ENCODE measurements around the gene PTGER1. TPM values are rescaled to one million over a fixed set of nuclear protein-coding genes. Genes with fewer than 3 reads are reported as not detected.
A peak's percentile ranks its signal among the peaks of the same experiment; 100 is the strongest.

The PTGER1 gene
- polyA plus RNA-seq, 2 donors = 0.32 to 0.47 TPM

DNA sequence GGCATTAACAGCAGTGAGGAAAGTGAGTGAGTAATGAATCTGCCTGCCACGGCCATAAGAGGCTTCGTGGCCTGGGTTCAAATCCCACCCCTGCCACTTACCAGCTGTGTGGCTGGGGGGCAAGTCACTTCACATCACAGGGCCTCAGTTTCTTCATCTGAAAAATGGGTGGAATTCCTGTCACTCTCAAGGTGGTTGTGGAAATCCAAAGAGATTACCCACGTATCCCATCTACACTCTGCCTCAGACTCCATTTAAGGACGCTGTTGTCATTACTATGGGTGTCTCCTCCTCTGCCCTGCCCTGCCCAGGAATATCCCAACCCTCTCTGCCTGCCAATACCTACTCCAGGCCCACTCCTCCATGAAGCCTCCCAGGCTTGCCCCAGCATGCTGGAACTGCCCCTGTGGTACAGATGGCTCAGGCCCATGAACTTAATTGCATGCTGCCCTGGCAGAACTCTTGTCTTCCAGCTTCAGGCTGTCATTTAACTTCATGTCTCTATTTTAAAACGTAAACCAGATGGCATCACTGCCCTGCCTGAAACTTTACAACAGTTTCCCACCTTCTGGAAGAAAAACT lies 17.7 kb upstream of the PTGER1 start:
- H3K9me3 ChIP-seq (ENCODE audit: control insufficient read depth in 2 of 2, insufficient read depth in 1 of 2, low read depth in 1 of 2, low read length in 1 of 2) = no peaks in the 10 kb centered on the region
- H3K27ac ChIP-seq (ENCODE audit: low read depth in 2 of 2, low read length in 1 of 2) = no peak overlapping the region
- 71 to 80% methylated on average over 5 of the region's 5 CpGs for WGBS, 2 donors
- peaks cover 0 to 13% of the 10 kb centered on the region in 2 donors for H3K36me3 ChIP-seq (ENCODE audit: control insufficient read depth in 2 of 2, insufficient read depth in 2 of 2, low read length in 1 of 2)
- H3K27me3 ChIP-seq (ENCODE audit: control insufficient read depth in 1 of 2, insufficient read depth in 2 of 2, low read length in 2 of 2) = no peaks in the 10 kb centered on the region
- peaks cover 0 to 12% of the 10 kb centered on the region in 2 donors for H3K4me1 ChIP-seq (ENCODE audit: control insufficient read depth in 2 of 2, insufficient read depth in 2 of 2, low read length in 1 of 2)
- no peak overlapping the region for H3K4me3 ChIP-seq (ENCODE audit: low read depth in 1 of 2, low read length in 2 of 2)

DNA sequence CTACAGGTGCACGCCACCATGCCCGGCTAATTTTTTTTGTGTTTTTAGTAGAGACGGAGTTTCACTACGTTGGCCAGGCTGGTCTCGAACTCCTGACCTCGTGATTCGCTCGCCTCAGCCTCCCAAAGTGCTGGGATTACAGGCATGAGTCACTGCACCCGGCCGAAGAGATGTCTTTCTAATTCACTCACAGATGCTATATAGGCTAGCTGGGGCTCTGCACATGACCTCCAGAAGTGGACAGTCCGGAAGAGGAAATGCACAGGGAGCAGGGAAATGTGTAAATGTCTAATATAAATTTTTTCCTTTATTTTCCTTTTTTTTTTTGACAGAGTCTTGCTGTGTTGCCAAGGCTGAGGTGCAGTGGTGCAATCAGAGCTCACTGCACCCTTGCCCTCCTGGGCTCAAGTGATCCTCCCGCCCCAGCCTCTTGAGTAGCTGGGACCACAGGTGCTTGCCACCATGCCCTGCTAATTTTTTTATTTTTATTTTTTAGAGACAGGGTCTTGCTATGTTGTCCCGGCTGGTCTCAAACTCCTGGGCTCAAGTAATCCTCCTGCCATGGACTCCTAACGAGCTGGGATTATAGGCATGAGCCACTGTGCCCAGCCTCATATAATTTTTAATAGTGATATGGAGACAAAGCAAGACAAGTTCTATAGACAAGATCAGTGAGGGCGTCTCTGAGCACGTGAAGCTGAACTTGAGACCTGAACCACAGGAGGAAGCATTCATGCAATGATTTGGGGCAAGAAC lies 12.4 kb upstream of the PTGER1 start:
- Histone ChIP-seq H3K4me1 (ENCODE audit: control insufficient read depth in 2 of 2, insufficient read depth in 2 of 2, low read length in 1 of 2) (no peaks in the 10 kb centered on the region), H3K27ac (ENCODE audit: low read depth in 2 of 2, low read length in 1 of 2) (no peak overlapping the region), H3K4me3 (ENCODE audit: low read depth in 1 of 2, low read length in 2 of 2) (no peak overlapping the region), H3K9me3 (ENCODE audit: control insufficient read depth in 2 of 2, insufficient read depth in 1 of 2, low read depth in 1 of 2, low read length in 1 of 2) (no peaks in the 10 kb centered on the region), H3K27me3 (ENCODE audit: control insufficient read depth in 1 of 2, insufficient read depth in 2 of 2, low read length in 2 of 2) (no peaks in the 10 kb centered on the region), H3K36me3 (ENCODE audit: control insufficient read depth in 2 of 2, insufficient read depth in 2 of 2, low read length in 1 of 2) (peaks cover 0 to 16% of the 10 kb centered on the region in 2 donors)
- WGBS, 2 donors = 92% methylated on average over 16 of the region's 16 CpGs

DNA sequence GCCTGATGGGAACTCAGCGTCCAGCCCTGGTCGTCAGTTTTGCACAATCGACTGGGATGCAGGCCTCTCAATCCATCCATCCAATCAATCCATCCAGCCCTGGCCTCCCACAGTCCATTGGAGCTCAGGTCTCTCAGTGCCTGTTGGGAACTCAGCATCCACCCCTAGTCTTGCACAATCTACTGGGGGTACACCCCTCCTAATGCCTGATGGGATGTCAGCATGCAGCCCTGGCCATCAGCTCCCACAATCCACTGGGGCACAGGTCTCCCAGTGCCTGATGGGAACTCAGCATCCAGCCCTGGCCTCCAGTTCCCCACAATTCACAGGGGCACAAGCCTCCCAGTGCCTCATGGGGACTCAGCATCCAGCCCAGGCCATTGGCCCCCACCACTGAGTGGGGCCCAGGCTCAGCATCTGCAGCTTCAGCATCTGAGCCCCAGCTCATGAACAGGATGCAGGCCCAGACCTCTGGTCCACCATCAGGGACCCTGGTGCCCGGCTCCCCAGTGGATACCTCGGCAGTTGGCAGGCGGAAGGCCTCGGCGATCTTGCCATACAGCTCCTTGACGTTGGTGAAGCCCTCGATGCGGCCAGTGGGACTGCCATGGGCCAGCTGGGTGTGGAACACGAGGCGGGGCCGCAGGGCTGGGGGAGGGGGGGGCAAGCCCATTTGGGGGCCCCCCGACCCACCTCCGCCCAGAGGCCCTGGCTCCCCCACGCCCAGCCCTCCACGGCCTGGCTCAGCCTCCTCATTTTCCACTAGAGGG lies 7.2 kb upstream of the PTGER1 start:
- no peak overlapping the region for H3K27ac ChIP-seq (ENCODE audit: low read depth in 2 of 2, low read length in 1 of 2)
- H3K36me3 ChIP-seq (ENCODE audit: control insufficient read depth in 2 of 2, insufficient read depth in 2 of 2, low read length in 1 of 2) = peaks cover 8 to 42% of the 10 kb centered on the region in 2 donors
- H3K4me3 ChIP-seq (ENCODE audit: low read depth in 1 of 2, low read length in 2 of 2) = no peak overlapping the region
- no peaks in the 10 kb centered on the region for H3K9me3 ChIP-seq (ENCODE audit: control insufficient read depth in 2 of 2, insufficient read depth in 1 of 2, low read depth in 1 of 2, low read length in 1 of 2)
- no peaks in the 10 kb centered on the region for H3K4me1 ChIP-seq (ENCODE audit: control insufficient read depth in 2 of 2, insufficient read depth in 2 of 2, low read length in 1 of 2)
- WGBS, 2 donors = 94% methylated on average over 15 to 18 of the region's 18 CpGs
- no peaks in the 10 kb centered on the region for H3K27me3 ChIP-seq (ENCODE audit: control insufficient read depth in 1 of 2, insufficient read depth in 2 of 2, low read length in 2 of 2)

DNA sequence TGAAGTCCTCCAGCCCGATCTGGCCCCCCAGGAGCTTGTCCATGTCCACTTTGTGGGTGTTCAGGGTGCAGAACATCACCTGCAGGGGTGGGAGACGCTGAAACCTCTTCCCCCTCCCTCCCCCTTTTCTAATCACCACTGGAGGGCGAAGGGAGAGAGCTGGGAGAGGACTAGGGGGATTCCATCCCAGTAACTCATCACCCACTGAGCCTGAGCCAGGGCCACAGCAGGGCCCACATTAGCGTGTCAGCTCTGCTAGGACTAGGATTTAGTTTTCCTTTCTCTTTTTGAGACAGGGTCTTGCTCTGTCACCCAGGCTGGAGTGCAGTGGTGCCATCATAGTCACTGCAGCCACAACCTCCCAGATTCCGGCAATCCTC lies 5.5 kb upstream of the PTGER1 start:
- WGBS, 2 donors = 74 to 84% methylated on average over 5 of the region's 5 CpGs
- Histone ChIP-seq H3K27ac (ENCODE audit: low read depth in 2 of 2, low read length in 1 of 2) (no peak overlapping the region), H3K36me3 (ENCODE audit: control insufficient read depth in 2 of 2, insufficient read depth in 2 of 2, low read length in 1 of 2) (peaks cover 8 to 42% of the 10 kb centered on the region in 2 donors), H3K9me3 (ENCODE audit: control insufficient read depth in 2 of 2, insufficient read depth in 1 of 2, low read depth in 1 of 2, low read length in 1 of 2) (no peaks in the 10 kb centered on the region), H3K4me3 (ENCODE audit: low read depth in 1 of 2, low read length in 2 of 2) (no peak overlapping the region), H3K4me1 (ENCODE audit: control insufficient read depth in 2 of 2, insufficient read depth in 2 of 2, low read length in 1 of 2) (peaks cover 0 to 11% of the 10 kb centered on the region in 2 donors), H3K27me3 (ENCODE audit: control insufficient read depth in 1 of 2, insufficient read depth in 2 of 2, low read length in 2 of 2) (no peaks in the 10 kb centered on the region)

DNA sequence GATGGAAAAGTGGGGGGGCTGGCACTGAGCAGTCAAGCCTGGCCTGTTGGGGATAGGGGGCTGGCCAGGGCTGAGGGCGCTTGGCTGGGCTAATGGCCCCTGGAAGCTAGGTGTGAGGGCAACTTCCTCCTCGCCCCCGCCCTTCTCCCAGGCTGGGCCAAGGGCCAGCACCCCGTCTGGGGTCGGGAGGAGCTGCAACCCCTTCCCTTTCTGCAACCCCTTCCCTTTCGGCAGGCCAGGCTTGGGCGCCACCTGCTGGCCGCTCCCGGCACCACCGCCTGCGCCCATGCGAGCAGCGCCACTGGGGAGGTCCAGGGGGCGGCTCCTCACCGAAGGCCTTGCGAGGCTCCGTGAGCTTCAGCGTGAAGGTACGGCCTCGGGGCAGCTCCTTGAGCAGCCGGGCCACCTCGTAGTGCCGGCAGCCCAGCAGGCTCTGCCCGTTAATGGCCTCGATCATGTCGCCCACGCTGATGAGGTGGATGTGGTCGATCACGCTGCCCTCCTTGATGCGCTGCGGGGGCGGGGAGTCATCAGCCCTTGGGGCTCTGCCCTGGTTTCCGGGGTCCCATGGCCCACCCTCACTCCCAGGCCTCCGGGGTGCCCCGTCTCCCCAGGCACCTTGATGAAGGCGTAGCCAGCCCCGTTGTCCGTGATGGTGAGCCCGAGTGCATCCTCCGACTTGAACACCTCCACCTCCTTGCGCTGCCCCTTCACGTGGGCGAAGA lies 5.0 kb upstream of the PTGER1 start:
- 63 to 67% methylated on average over 43 of the region's 43 CpGs for WGBS, 2 donors
- H3K4me1 ChIP-seq (ENCODE audit: control insufficient read depth in 2 of 2, insufficient read depth in 2 of 2, low read length in 1 of 2) = peaks cover 0 to 13% of the 10 kb centered on the region in 2 donors
- H3K9me3 ChIP-seq (ENCODE audit: control insufficient read depth in 2 of 2, insufficient read depth in 1 of 2, low read depth in 1 of 2, low read length in 1 of 2) = no peaks in the 10 kb centered on the region
- H3K4me3 ChIP-seq (ENCODE audit: low read depth in 1 of 2, low read length in 2 of 2) = no peak overlapping the region
- peaks cover 8 to 42% of the 10 kb centered on the region in 2 donors for H3K36me3 ChIP-seq (ENCODE audit: control insufficient read depth in 2 of 2, insufficient read depth in 2 of 2, low read length in 1 of 2)
- no peaks in the 10 kb centered on the region for H3K27me3 ChIP-seq (ENCODE audit: control insufficient read depth in 1 of 2, insufficient read depth in 2 of 2, low read length in 2 of 2)
- H3K27ac ChIP-seq (ENCODE audit: low read depth in 2 of 2, low read length in 1 of 2) = no peak overlapping the region

DNA sequence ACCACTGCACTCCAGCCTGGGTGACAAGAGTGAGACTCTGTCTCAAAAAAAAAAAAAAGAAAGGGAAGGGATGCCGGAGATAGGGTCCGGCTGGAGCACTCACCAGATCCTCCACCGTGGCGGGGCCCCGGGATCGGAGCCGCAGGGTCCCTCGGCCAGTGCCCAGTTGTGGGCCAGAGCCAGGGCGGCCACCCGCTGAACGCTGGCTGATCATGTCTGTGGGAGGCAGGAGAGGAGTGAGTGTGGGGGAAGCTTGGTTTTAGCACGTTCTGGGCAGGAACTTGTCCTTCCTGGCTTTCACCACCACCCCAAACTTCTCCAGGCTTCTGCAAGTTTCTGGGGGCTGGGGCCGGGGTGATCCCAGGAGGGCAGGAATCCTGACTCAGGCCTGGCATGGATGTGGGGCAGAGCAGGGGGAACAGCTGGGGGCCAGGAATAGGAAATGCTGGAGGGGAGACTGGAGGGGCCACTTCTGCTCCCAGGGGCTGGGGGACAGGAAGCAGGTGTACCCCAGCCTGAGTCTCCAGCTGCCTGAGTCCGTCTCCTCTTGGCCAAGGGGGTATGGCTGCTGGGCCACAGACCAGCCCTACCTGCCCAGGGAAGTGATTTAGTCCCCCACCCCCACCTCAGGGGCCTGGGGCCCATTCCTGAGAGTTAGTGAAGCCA lies 4.3 kb upstream of the PTGER1 start:
- WGBS, 2 donors = 80 to 94% methylated on average over 14 of the region's 14 CpGs
- peaks cover 8 to 42% of the 10 kb centered on the region in 2 donors for H3K36me3 ChIP-seq (ENCODE audit: control insufficient read depth in 2 of 2, insufficient read depth in 2 of 2, low read length in 1 of 2)
- no peak overlapping the region for H3K27ac ChIP-seq (ENCODE audit: low read depth in 2 of 2, low read length in 1 of 2)
- H3K4me3 ChIP-seq (ENCODE audit: low read depth in 1 of 2, low read length in 2 of 2) = no peak overlapping the region
- H3K9me3 ChIP-seq (ENCODE audit: control insufficient read depth in 2 of 2, insufficient read depth in 1 of 2, low read depth in 1 of 2, low read length in 1 of 2) = no peaks in the 10 kb centered on the region
- H3K27me3 ChIP-seq (ENCODE audit: control insufficient read depth in 1 of 2, insufficient read depth in 2 of 2, low read length in 2 of 2) = no peaks in the 10 kb centered on the region
- peaks cover 0 to 18% of the 10 kb centered on the region in 2 donors for H3K4me1 ChIP-seq (ENCODE audit: control insufficient read depth in 2 of 2, insufficient read depth in 2 of 2, low read length in 1 of 2)

DNA sequence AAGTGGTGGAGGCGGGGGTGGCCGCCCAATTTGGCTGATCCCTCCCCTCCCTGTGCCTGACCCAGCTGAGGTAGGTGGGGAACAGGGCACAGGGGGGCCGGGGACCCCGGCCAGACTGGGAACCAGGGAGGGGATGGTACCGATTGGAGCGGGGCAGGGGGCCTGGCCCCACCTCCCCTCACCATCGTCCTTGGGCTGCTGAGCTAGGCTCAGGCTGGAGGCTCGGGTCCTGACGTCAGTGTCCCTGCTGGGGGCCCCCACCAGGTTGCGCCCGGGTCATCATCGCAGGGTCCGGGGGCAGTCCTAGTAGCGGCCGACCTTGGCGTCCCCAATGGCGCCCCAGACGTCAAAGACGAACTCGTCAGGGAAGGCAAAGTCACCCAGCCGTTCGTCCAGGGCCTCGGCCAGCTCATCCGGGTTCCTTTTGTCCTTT lies 3.0 kb upstream of the PTGER1 start:
- WGBS, 2 donors = 72 to 76% methylated on average over 24 of the region's 24 CpGs
- Histone ChIP-seq H3K27ac (ENCODE audit: low read depth in 2 of 2, low read length in 1 of 2) (no peak overlapping the region), H3K36me3 (ENCODE audit: control insufficient read depth in 2 of 2, insufficient read depth in 2 of 2, low read length in 1 of 2) (peaks cover 8 to 42% of the 10 kb centered on the region in 2 donors), H3K4me1 (ENCODE audit: control insufficient read depth in 2 of 2, insufficient read depth in 2 of 2, low read length in 1 of 2) (peaks cover 0 to 28% of the 10 kb centered on the region in 2 donors), H3K4me3 (ENCODE audit: low read depth in 1 of 2, low read length in 2 of 2) (no peak overlapping the region), H3K9me3 (ENCODE audit: control insufficient read depth in 2 of 2, insufficient read depth in 1 of 2, low read depth in 1 of 2, low read length in 1 of 2) (no peaks in the 10 kb centered on the region), H3K27me3 (ENCODE audit: control insufficient read depth in 1 of 2, insufficient read depth in 2 of 2, low read length in 2 of 2) (no peaks in the 10 kb centered on the region)

DNA sequence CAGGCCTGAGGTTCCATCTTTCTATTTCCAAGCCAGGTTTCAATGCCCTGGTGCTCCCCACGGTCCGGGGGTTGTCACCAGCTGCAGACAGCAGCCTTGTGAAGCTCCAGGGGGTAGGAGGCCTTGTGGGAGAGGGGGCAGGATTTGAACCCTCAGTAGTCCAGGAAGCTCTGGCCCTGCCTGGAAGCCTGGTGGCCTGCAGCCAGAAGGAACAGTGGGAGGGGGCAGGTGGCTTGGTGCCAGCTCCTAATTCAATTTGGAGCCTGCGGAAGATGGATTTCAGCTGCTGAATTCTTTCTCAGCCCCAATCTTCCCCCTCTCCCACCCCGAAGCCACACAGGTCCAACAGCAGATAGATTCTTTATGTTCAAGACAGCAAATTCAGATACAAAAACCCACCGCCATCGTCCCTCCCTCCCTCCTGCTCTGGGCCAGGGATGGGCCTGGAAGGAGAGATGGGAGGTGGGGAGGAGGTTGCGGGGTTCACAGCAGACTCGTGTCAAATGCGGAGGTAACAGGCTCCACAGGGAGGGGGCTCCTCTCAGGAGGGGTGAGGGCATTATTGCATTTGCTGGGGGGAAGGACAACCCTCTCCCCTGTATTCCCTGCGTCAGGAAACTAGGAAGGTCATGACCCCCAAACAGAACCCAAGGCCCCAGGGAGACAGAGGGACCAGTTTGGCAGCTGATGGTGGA lies 2.4 kb upstream of the PTGER1 start:
- Histone ChIP-seq H3K27me3 (ENCODE audit: control insufficient read depth in 1 of 2, insufficient read depth in 2 of 2, low read length in 2 of 2) (peaks cover 0 to 2% of the 10 kb centered on the region in 2 donors), H3K36me3 (ENCODE audit: control insufficient read depth in 2 of 2, insufficient read depth in 2 of 2, low read length in 1 of 2) (peaks cover 8 to 39% of the 10 kb centered on the region in 2 donors), H3K9me3 (ENCODE audit: control insufficient read depth in 2 of 2, insufficient read depth in 1 of 2, low read depth in 1 of 2, low read length in 1 of 2) (no peaks in the 10 kb centered on the region), H3K4me1 (ENCODE audit: control insufficient read depth in 2 of 2, insufficient read depth in 2 of 2, low read length in 1 of 2) (peaks cover 0 to 30% of the 10 kb centered on the region in 2 donors), H3K4me3 (ENCODE audit: low read depth in 1 of 2, low read length in 2 of 2) (no peak overlapping the region), H3K27ac (ENCODE audit: low read depth in 2 of 2, low read length in 1 of 2) (peak overlapping the region in 1 of 2 donors; percentile 59)
- 55 to 71% methylated on average over 10 of the region's 10 CpGs for WGBS, 2 donors
